Testis (tissue), 2 donors: Measurements from ENCODE around the gene INO80B.

ENCODE experiments used
- CTCF ChIP-seq, 3 experiments: fragments of 450-650 bp in 2 of 3; fragments of 200-600 bp in 1 of 3; sonication (generic) in 1 of 3; IDR thresholded peaks; one replicate each; pipeline ENCODE4 v1.5.1; 2016 to 2019; ENCODE audit warnings: antibody characterized with exemption in 3 of 3, mild to moderate bottlenecking in 2 of 3, moderate library complexity in 1 of 3
- POLR2A ChIP-seq: fragments of 450-650 bp; IDR thresholded peaks from one replicate; pipeline ENCODE4 v1.6.1; 2017; ENCODE audit warnings: antibody characterized with exemption, mild to moderate bottlenecking, moderate library complexity

DNA sequence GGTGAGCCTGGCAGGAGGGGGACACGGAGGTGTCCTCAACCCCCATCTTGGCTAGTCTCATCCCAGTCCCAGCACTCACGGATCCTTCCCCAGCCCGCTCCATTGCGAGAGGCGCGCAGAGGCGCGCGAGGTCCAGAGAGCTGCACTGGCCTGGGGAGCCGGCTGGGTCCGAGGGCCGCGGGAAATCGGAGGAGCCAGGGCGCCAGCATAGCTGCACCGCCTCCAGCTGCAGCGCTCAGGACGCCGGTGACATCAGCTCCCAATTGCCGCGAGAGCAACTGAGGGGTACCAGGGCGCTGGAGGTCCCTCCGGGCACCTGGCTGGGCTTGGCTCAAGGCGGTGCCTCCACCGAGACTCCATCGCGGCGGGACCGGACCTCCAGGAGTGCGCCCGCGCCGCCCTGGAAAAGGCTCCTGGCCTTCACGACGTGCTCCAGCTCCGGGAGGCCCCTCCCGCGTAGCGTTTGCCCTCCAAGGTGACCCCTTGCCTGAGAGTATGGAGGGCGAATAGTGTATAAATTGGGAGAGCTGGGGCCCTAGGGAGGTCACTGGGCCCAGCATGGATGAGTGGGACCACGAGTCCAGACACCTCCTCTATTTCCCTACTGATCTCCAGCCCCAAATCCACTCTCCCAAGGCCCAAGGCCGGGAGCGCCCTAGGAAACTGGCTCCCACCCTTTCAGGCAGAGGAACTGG is 18.6 kb upstream of the INO80B start:
- TF ChIP-seq POLR2A (no peak), CTCF (IDR thresholded peaks at IDR 0.05) (no peak)
